Measurements from ENCODE around the gene PRDM15.

DNA sequence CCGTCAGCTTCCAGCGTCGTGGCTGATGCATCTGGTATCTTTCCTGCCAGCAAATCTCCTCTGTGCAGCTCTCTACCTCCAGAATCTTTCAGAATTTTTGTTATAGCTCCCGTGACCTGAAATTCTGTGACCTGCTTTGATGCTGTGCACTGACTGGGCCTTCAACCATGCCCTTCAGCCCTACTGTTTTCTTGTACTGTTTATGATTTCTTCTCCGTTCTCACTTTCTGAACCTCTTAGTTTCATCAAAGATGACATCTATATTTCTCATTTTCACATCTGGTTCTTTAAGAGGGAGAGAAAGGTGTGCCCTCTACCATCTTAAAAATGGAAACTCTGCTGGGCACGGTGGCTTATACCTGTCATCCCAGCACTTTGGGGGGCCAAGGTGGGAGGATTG lies 5.7 kb downstream of the PRDM15 start:
- no peak for TF ChIP-seq CTCF (IDR thresholded peaks at IDR 0.05)
- no peak for TF ChIP-seq POLR2A (IDR thresholded peaks at IDR 0.05)

Measured in thyroid gland (tissue), 4 donors.